NCI-H146 treated with DMSO at 0.1 percent for 48 hours (cell line): ENCODE data around the gene PLEKHO2.
"Not testable (repeated sequence)": the region's sequence is repeated elsewhere in the genome, so short reads cannot be mapped to it uniquely, and the experiment has no call there.

Experiments
- DNase-seq: peaks from one replicate; lab custom pipeline; 2025; ENCODE audit not compliant: unreplicated experiment; lab: John Stamatoyannopoulos, UW

The PLEKHO2 gene, protein sequence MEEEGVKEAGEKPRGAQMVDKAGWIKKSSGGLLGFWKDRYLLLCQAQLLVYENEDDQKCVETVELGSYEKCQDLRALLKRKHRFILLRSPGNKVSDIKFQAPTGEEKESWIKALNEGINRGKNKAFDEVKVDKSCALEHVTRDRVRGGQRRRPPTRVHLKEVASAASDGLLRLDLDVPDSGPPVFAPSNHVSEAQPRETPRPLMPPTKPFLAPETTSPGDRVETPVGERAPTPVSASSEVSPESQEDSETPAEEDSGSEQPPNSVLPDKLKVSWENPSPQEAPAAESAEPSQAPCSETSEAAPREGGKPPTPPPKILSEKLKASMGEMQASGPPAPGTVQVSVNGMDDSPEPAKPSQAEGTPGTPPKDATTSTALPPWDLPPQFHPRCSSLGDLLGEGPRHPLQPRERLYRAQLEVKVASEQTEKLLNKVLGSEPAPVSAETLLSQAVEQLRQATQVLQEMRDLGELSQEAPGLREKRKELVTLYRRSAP

GRCh38 chr15:64841344-64842095 lies at the start of gene PLEKHO2:
TSS of gene PLEKHO2 (plus strand) at chr15:64841915. CDS start at chr15:64842017, 102 bp downstream.
- DNase-seq: peak; percentile 82

DNA sequence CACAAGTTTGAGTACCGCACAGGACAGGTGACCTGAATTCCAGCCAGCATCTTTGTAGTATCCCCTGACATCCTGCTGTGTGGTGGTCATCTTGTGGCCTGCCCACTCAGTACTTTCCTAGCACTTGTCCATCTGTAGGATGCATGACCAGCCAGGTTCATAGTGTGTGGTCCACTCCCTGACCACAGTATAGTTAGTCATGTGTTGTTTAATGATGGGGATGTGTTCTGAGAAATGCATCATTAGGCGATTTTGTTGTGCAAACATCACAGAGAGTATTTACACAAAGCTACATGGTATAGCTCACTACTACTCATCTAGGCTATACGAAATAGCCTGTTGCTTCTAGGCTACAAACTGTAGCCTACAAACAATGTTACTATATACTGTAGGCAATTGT lies 49.4 kb upstream of the PLEKHO2 start:
- no peak for DNase-seq

DNA sequence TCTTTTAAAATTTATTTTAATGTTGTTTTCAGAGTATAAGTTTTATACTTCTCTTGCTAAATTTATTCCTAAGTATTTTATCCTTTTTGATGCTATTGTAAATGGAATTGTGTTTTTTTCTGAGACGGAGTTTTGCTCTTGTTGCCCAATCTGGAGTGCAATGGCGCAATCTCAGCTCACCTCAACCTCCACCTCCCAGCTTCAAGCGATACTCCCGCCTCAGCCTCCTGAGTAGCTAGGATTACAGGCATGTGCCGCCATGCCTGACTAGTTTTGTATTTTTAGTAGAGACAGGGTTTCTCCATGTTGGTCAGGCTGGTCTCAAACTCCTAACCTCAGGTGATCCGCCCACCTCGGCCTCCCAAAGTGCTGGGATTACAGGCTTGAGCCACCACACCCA lies 46.4 kb upstream of the PLEKHO2 start:
- DNase-seq: not testable (repeated sequence)

DNA sequence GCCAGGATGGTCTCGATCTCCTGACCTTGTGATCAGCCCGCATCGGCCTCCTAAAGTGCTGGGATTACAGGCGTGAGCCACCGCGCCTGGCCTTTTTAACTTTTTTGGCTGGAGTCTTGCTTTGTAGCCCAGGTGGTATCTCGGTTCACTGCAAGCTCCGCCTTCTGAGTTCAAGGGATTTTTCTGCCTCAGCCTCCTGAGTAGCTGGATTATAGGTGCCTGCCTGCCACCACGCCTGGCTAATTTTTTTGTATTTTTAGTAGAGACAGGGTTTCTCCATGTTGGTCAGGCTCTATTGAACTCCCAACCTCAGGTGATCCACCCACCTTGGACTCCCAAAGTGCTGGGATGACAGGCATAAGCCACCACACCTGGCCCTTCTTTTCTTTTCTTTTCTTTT lies 45.8 kb upstream of the PLEKHO2 start:
- DNase-seq: not testable (repeated sequence)

GRCh38 chr15:64798905-64799304 lies 42.8 kb upstream of the PLEKHO2 start:
- not testable (repeated sequence) for DNase-seq

GRCh38 chr15:64800476-64800875 lies 41.2 kb upstream of the PLEKHO2 start:
- DNase-seq: no peak

GRCh38 chr15:64803526-64803925 lies 38.2 kb upstream of the PLEKHO2 start:
- DNase-seq: no peak

- DNase-seq: no peak
These were observed 37.1 kb upstream of the PLEKHO2 start for GRCh38 chr15:64804619-64805018.

- DNase-seq: no peak
These were observed 35.2 kb upstream of the PLEKHO2 start for GRCh38 chr15:64806509-64806908.

GRCh38 chr15:64807051-64807749 lies 34.5 kb upstream of the PLEKHO2 start:
- no peak for DNase-seq

DNA sequence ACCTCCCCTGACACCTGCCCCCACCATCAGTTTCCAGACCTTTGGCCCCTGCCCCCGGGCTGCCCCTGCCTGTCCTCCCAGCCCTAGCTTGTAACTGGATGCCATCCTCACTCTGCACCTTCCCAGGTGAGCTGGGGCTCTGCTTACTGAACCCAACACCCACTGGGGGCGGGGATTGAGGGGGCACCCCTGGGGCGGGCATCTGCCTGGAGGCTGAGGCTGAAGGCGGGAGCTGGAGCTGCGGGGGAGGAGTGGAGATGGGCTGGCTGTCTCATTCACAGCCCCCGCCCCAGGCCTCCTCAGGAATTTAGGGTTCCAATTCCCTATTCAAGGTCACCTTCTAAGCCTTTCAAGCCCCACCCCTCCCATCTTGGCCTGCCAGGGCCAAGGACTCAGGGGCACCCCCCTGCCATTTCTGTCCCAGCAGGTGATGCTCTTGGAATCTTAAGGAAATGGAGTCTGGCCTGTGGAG lies 33.9 kb upstream of the PLEKHO2 start:
- no peak for DNase-seq

- DNase-seq: no peak
These were observed 32.8 kb upstream of the PLEKHO2 start for GRCh38 chr15:64808785-64809453.

DNA sequence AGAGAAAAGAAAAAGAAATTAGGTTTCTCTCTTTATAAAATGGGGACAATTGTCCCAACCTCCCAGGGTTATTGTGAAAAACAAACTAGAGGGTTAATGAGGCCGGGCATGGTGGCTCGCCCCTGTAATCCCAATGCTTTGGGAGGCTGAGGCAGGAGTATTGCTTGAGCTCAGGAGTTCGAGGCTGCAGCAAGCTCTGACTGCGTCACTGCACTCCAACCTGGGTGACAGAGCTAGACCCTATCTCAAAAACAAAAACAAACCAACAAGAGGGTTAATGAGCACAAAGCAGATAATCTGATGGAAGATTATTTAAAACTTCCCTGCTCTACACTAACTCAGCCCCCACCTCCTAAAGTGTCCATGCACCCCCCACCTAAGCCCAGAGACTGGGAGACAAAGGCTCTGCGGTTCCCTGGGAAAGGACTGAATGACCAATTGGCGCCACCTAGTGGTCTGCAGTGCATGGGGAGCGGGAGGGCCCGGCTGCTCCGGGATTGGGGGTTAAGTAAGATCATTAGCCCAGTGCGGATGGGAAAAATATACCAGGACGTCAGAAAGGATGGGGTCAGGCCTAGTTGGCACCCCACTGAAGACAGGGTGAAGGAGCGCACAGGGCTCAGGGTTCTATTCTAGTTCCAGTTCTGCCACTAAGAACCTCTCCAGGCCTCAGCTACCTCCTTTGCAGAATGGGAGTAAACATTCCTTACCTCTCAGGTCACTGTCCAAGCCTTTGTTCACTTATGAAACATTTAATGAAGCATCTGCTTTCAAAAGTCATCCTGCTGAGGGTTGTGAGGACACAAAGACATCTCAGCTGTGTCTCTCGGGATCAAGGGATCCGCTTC lies 31.8 kb upstream of the PLEKHO2 start:
- peak; percentile 39 for DNase-seq

GRCh38 chr15:64810497-64811326 lies 31.0 kb upstream of the PLEKHO2 start:
- no peak for DNase-seq

DNA sequence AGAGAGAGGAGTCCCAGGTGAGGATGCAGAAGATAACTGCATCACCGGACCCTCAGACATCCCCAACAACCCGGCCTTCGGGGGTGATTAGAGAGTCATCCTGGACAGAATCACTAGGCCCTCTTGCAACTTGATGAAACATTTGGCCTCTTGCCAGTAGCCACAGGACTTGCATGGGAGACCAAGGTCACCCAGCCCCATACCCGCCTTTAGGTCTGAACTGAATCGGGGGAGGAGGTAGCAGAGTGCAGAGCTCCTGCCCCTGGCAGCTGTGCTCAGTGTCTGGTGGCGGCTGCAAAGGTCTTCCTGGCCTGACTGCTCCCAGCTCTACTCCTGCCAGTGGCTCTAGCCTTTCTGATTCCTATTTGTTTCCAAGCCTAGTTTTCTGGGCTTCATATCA lies 28.6 kb upstream of the PLEKHO2 start:
- DNase-seq: no peak

- DNase-seq: not testable (repeated sequence)
These were observed 27.4 kb upstream of the PLEKHO2 start for GRCh38 chr15:64814283-64814682.

DNA sequence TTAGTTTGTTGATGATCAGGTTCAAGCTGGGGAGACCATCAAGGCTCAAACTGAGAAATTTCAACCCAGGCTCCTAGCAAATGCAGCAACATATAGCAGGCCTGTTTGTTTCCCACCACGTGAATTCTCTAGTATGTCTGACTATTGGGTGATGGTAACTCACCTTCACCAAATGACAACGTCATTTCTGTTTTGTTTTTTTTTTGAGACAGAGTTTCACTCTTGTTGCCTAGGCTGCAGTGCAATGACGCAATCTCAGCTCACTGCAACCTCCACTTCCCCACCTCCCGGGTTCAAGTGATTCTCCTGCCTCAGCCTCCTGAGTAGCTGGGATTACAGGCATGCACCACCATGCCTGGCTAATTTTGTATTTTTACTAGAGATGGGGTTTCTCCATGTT lies 26.8 kb upstream of the PLEKHO2 start:
- not testable (repeated sequence) for DNase-seq

GRCh38 chr15:64816452-64816851 lies 25.3 kb upstream of the PLEKHO2 start:
- DNase-seq: no peak

DNA sequence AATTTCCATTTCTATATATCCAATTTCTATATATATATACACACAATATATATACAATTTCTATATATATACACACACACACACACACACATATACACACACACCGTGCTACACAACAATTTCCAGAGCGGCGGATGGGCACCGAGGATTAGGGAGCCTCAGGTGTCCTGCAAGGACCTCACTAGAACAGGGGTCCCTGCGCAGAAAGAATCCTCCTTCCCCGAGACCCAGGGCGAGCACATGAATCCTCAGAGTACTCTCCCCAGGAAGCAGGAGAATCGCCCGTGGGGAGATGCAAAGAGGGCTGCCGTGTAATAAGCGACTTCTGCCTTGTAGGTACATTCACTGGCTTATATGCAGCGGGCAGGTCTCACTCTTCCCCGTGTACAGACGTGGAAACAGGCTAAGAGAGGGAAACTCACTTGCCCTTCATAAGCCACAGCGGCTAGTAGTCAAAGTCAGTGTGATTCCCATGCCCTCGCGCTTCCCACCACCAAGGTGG lies 16.7 kb upstream of the PLEKHO2 start:
- no peak for DNase-seq
